ENCODE data around the gene C7orf25. TPM values are rescaled to one million over a fixed set of nuclear protein-coding genes. Genes with fewer than 3 reads are reported as not detected.
A peak's percentile ranks its signal among the peaks of the same experiment; 100 is the strongest.

Gene C7orf25
- 13.2 and 15.8 TPM in 2 replicates for total RNA-seq (2014; rRNA removed; shearing (Covaris generic))

- DNase-seq (ENCODE audit: low spot score): peak; percentile 99
These were observed at the start of gene C7orf25 for GRCh38 chr7:42911454-42912447. Gene C7orf25 (minus strand): TSS chr7:42912070. CDS start chr7:42910900, 1,170 bp downstream.

- DNase-seq (ENCODE audit: low spot score): no peak
These were observed 49.3 kb upstream of the C7orf25 start for GRCh38 chr7:42961170-42961569.

GRCh38 chr7:42960762-42961161 lies 48.9 kb upstream of the C7orf25 start:
- no peak for DNase-seq (ENCODE audit: low spot score)

GRCh38 chr7:42959549-42959948 lies 47.7 kb upstream of the C7orf25 start:
- no peak for DNase-seq (ENCODE audit: low spot score)

- no peak for DNase-seq (ENCODE audit: low spot score)
These were observed 44.2 kb upstream of the C7orf25 start for GRCh38 chr7:42956062-42956461.

- no peak for DNase-seq (ENCODE audit: low spot score)
These were observed 42.1 kb upstream of the C7orf25 start for GRCh38 chr7:42953994-42954393.

GRCh38 chr7:42952328-42952727 lies 40.5 kb upstream of the C7orf25 start:
- DNase-seq (ENCODE audit: low spot score): no peak

GRCh38 chr7:42950417-42950816 lies 38.5 kb upstream of the C7orf25 start:
- no peak for DNase-seq (ENCODE audit: low spot score)

GRCh38 chr7:42947521-42947920 lies 35.7 kb upstream of the C7orf25 start:
- no peak for DNase-seq (ENCODE audit: low spot score)

- no peak for DNase-seq (ENCODE audit: low spot score)
These were observed 34.7 kb upstream of the C7orf25 start for GRCh38 chr7:42946627-42946950.

GRCh38 chr7:42945821-42946626 lies 34.2 kb upstream of the C7orf25 start:
- DNase-seq (ENCODE audit: low spot score): peak; percentile 53

- peak; percentile 85 for DNase-seq (ENCODE audit: low spot score)
These were observed 29.3 kb upstream of the C7orf25 start for GRCh38 chr7:42940985-42941847.

GRCh38 chr7:42939457-42940240 lies 27.8 kb upstream of the C7orf25 start:
- DNase-seq (ENCODE audit: low spot score): no peak

- no peak for DNase-seq (ENCODE audit: low spot score)
These were observed 24.0 kb upstream of the C7orf25 start for GRCh38 chr7:42935861-42936260.

GRCh38 chr7:42934291-42934690 lies 22.4 kb upstream of the C7orf25 start:
- no peak for DNase-seq (ENCODE audit: low spot score)

- no peak for DNase-seq (ENCODE audit: low spot score)
These were observed 21.1 kb upstream of the C7orf25 start for GRCh38 chr7:42932811-42933591.

GRCh38 chr7:42931834-42932651 lies 20.2 kb upstream of the C7orf25 start, which contains the start of the genes MRPL32 and PSMA2:
Gene MRPL32 (plus strand): TSS chr7:42932376. CDS start chr7:42932387, 11 bp downstream.
Gene PSMA2 (minus strand): TSS chr7:42932174. CDS start chr7:42932158, 16 bp downstream.
- peak; percentile 100 for DNase-seq (ENCODE audit: low spot score)

GRCh38 chr7:42931447-42931833 lies 19.6 kb upstream of the C7orf25 start:
- DNase-seq (ENCODE audit: low spot score): no peak

GRCh38 chr7:42930889-42931288 lies 19.0 kb upstream of the C7orf25 start:
- DNase-seq (ENCODE audit: low spot score): no peak

Data from H4 (cell line).